Mammary epithelial cell (primary cell): ENCODE results near the gene CDH3.

Experiments
- CTCF ChIP-seq, 2 donors: IDR thresholded peaks in 1 of 2; conservative IDR thresholded peaks in 1 of 2; 2 replicates each; pipeline ENCODE4 v1.5.1; 2011 to 2012; ENCODE audit warnings: inconsistent platforms in 2 of 2, low read length in 2 of 2, mild to moderate bottlenecking in 2 of 2, control low read depth in 1 of 2, low read depth in 1 of 2; ENCODE audit not compliant: insufficient read depth in 1 of 2; ENCODE audit errors: extremely low read depth in 1 of 2
- EZH2 ChIP-seq: IDR thresholded peaks from 2 replicates; pipeline ENCODE4 v1.6.1; 2012; ENCODE audit warnings: low read length, inconsistent platforms, borderline replicate concordance

GRCh38 chr16:68645494-68646388, 631 bp downstream of the CDH3 start:
- TF ChIP-seq CTCF (conservative IDR thresholded peaks at IDR 0.05 in 1 of 2, IDR thresholded peaks at IDR 0.05 in 1 of 2; ENCODE audit: extremely low read depth in 1 of 2, insufficient read depth in 1 of 2, low read depth in 1 of 2, low read length in 2 of 2): no peak
- no peak for TF ChIP-seq EZH2
